Erythroblast (primary cell): Measurements from ENCODE around the gene ABHD12.

Experiments
- GATA1 ChIP-seq: IDR thresholded peaks from 2 replicates; pipeline ENCODE4 v1.6.1; 2011; ENCODE audit warnings: low read depth, mild to moderate bottlenecking, control low read depth, low read length, moderate library complexity
- POLR2A ChIP-seq: IDR thresholded peaks from 2 replicates; pipeline ENCODE4 v1.6.1; 2011; ENCODE audit warnings: mild to moderate bottlenecking, low read length

DNA sequence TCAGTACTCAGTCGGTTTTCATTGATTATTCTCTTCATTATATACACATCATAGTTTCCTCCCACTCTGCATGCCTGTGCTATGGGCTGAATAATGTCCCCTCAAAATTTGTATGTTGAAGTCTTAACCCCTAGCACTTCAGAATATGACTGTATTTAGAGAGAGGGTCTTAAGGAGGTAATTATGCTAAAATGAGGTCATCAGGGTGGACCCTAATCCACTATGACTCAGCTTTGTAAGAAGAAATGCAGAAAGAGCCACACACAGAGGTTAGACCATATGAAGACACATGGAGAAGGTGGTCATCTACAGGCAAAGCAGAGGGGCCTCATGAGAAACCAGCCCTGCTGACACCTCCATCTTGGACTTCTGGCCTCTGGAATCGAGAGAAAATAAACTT lies 15.8 kb downstream of the ABHD12 start:
- TF ChIP-seq POLR2A (no peak), GATA1 (no peak)
